ENCODE data around the gene TADA2B.

GRCh38 chr4:7041801-7042502, 1.2 kb upstream of the TADA2B start:
- TF ChIP-seq CTCF (IDR thresholded peaks at IDR 0.05) (no peak), ZFX (IDR thresholded peaks at IDR 0.05; ENCODE audit: borderline replicate concordance) (no peak)
